Keratinocyte (primary cell): ENCODE results near the gene SYTL2. TPM values are rescaled to one million over a fixed set of nuclear protein-coding genes. Genes with fewer than 3 reads are reported as not detected.

Experiments
- DNase-seq: peaks from one replicate; pipeline ENCODE4 v3.0.0-alpha.2; 2011; ENCODE audit warnings: low read depth, missing footprints, low spot score
- FAIRE-seq: peaks from 2 replicates; lab custom pipeline; 2011; peaks lifted over from hg19 to GRCh38; lab: Jason Lieb, UNC
- H2AFZ ChIP-seq: 2 replicates; pipeline ENCODE4 v1.6.0; 2012; ENCODE audit warnings: low read length, control low read depth, inconsistent platforms; ENCODE audit not compliant: control insufficient read depth
- H3K27ac ChIP-seq: 2 replicates; pipeline ENCODE4 v1.5.1; 2011; ENCODE audit warnings: low read length; ENCODE audit not compliant: control insufficient read depth, insufficient read depth
- H3K27me3 ChIP-seq: 3 replicates; pipeline ENCODE4 v1.6.0; 2011; ENCODE audit warnings: low read length; ENCODE audit not compliant: control insufficient read depth, insufficient read depth; ENCODE audit errors: extremely low read depth
- H3K36me3 ChIP-seq, 2 experiments: 2 replicates in 1 of 2; 3 replicates in 1 of 2; pipeline ENCODE4 v1.5.1; 2011; ENCODE audit warnings: low read length in 2 of 2, mild to moderate bottlenecking in 1 of 2; ENCODE audit not compliant: control insufficient read depth in 2 of 2, insufficient read depth in 2 of 2; ENCODE audit errors: extremely low read depth in 1 of 2
- H3K4me1 ChIP-seq: 3 replicates; pipeline ENCODE4 v1.5.1; 2011; ENCODE audit warnings: low read length; ENCODE audit not compliant: control insufficient read depth, insufficient read depth; ENCODE audit errors: extremely low read depth
- H3K4me2 ChIP-seq: 3 replicates; pipeline ENCODE4 v1.6.0; 2011; ENCODE audit warnings: low read depth, low read length; ENCODE audit not compliant: control insufficient read depth, insufficient read depth; ENCODE audit errors: extremely low read depth
- H3K4me3 ChIP-seq, 3 experiments: fragments of 200-600 bp in 1 of 3; sonication (generic) in 1 of 3; 2 replicates in 2 of 3; 3 replicates in 1 of 3; pipeline ENCODE4 v1.5.1; 2011 to 2016; ENCODE audit warnings: low read length in 3 of 3, mild to moderate bottlenecking in 3 of 3, control low read depth in 2 of 3, inconsistent platforms in 1 of 3, low read depth in 1 of 3, mixed read lengths in 1 of 3, mixed run types in 1 of 3, moderate library complexity in 1 of 3; ENCODE audit not compliant: control insufficient read depth in 2 of 3, insufficient read depth in 2 of 3; ENCODE audit errors: extremely low read depth in 1 of 3
- H3K79me2 ChIP-seq: 2 replicates; pipeline ENCODE4 v1.6.0; 2012; ENCODE audit warnings: low read length; ENCODE audit not compliant: control insufficient read depth, insufficient read depth
- H3K9ac ChIP-seq: 3 replicates; pipeline ENCODE4 v1.6.0; 2011; ENCODE audit warnings: low read length; ENCODE audit not compliant: control insufficient read depth, insufficient read depth; ENCODE audit errors: extremely low read depth
- H3K9me1 ChIP-seq: 3 replicates; pipeline ENCODE4 v1.6.0; 2011; ENCODE audit warnings: low read length; ENCODE audit not compliant: control insufficient read depth, insufficient read depth; ENCODE audit errors: extremely low read depth
- H3K9me3 ChIP-seq: 2 replicates; pipeline ENCODE4 v1.5.1; 2012; ENCODE audit warnings: low read depth, low read length; ENCODE audit not compliant: control insufficient read depth
- H4K20me1 ChIP-seq: 3 replicates; pipeline ENCODE4 v1.6.0; 2011; ENCODE audit warnings: low read length; ENCODE audit not compliant: control insufficient read depth, insufficient read depth; ENCODE audit errors: extremely low read depth
- CTCF ChIP-seq, 3 experiments: IDR thresholded peaks in 1 of 3; conservative IDR thresholded peaks in 1 of 3; optimal IDR thresholded peaks in 1 of 3; 2 replicates in 2 of 3; 3 replicates in 1 of 3; pipeline versions ENCODE3 to v1.5.1; 2011; ENCODE audit warnings: low read length in 3 of 3, mild to moderate bottlenecking in 3 of 3, moderate library complexity in 2 of 3, control low read depth in 1 of 3, inconsistent platforms in 1 of 3; ENCODE audit not compliant: insufficient read depth in 2 of 3; ENCODE audit errors: extremely low read depth in 1 of 3
- EZH2 ChIP-seq: IDR thresholded peaks from one replicate; pipeline ENCODE4 v1.6.1; 2012; ENCODE audit warnings: inconsistent platforms, mild to moderate bottlenecking, low read length, moderate library complexity
- dilution Hi-C: fragments of 300-500 bp; cut with MboI; formaldehyde crosslinking; loops from one replicate; pipeline ENCODE4 v1.7.0; 2020; ENCODE audit warnings: low sequenced_read_pairs; ENCODE audit not compliant: extremely low pct_ligation_motif_present
- polyA plus RNA-seq, 5 experiments: library from polyadenylated mRNA; depleted of rRNA in 3 of 5; stranded (reverse) in 3 of 5; stranded (forward) in 1 of 5; unstranded in 1 of 5; fragments of >200 nt; gene quantifications; 1 replicate in 1 of 5; 2 replicates in 3 of 5; 3 replicates in 1 of 5; pipeline versions ENCODE4 v1.2.1 to v1.2.3, GENCODE V29; 2011 to 2012; ENCODE audit warnings: missing spikeins in 2 of 5, low read depth in 1 of 5, low replicate concordance in 1 of 5

SYTL2 gene
- polyA plus RNA-seq, 1 donor (not counting 4 experiments of a cell fraction or from before 2014, with no cell fraction given): 3.1 TPM

GRCh38 chr11:85809863-85810262 is 1.1 kb downstream of the SYTL2 start:
- Histone ChIP-seq H3K9ac (no peak overlapping the region), H3K9me1 (no peaks in the 10 kb centered on the region), H3K36me3 (no peaks in the 10 kb centered on the region), H3K79me2 (no peaks in the 10 kb centered on the region), H3K27me3 (no peaks in the 10 kb centered on the region), H3K4me3 (no peak overlapping the region), H3K9me3 (no peaks in the 10 kb centered on the region), H4K20me1 (no peaks in the 10 kb centered on the region), H2AFZ (no peak overlapping the region), H3K4me2 (no peak overlapping the region), H3K4me1 (peaks cover 26% of the 10 kb centered on the region), H3K27ac (no peak overlapping the region)
- FAIRE-seq (no peak), DNase-seq (no peak)
- dilution Hi-C loops: no loop called here
- TF ChIP-seq EZH2 (no peak), CTCF (optimal IDR thresholded peaks at IDR 0.05 in 1 of 3, IDR thresholded peaks at IDR 0.05 in 1 of 3, conservative IDR thresholded peaks at IDR 0.05 in 1 of 3; ENCODE audit: extremely low read depth in 1 of 3, insufficient read depth in 2 of 3, low read length in 3 of 3) (peak in 1 of 3 experiments; percentile 31)

- Histone ChIP-seq H3K27me3 (no peaks in the 10 kb centered on the region), H3K27ac (no peak overlapping the region), H4K20me1 (no peaks in the 10 kb centered on the region), H3K9me3 (no peaks in the 10 kb centered on the region), H2AFZ (no peak overlapping the region), H3K79me2 (no peaks in the 10 kb centered on the region), H3K4me2 (no peak overlapping the region), H3K9ac (no peak overlapping the region), H3K36me3 (no peaks in the 10 kb centered on the region), H3K4me1 (peaks cover 24% of the 10 kb centered on the region), H3K4me3 (no peak overlapping the region), H3K9me1 (no peaks in the 10 kb centered on the region)
- FAIRE-seq: no peak
- no peak for DNase-seq
- dilution Hi-C loops: no loop called here
- TF ChIP-seq EZH2: no peak
- TF ChIP-seq CTCF (optimal IDR thresholded peaks at IDR 0.05 in 1 of 3, IDR thresholded peaks at IDR 0.05 in 1 of 3, conservative IDR thresholded peaks at IDR 0.05 in 1 of 3; ENCODE audit: extremely low read depth in 1 of 3, insufficient read depth in 2 of 3, low read length in 3 of 3): no peak
These were observed 1.8 kb downstream of the SYTL2 start for GRCh38 chr11:85809191-85809590.
